Neural progenitor cell (in vitro differentiated cells): Measurements from ENCODE around the gene BMPR1A. TPM values are rescaled to one million over a fixed set of nuclear protein-coding genes. Genes with fewer than 3 reads are reported as not detected.
A peak's percentile ranks its signal among the peaks of the same experiment; 100 is the strongest.

Source experiments
- DNase-seq: peaks from one replicate; pipeline ENCODE4 v3.0.0-alpha.2; 2016; ENCODE audit warnings: low spot score
- H2AFZ ChIP-seq: fragments of 200-600 bp; sonication (generic); replicated peaks from 2 replicates; pipeline ENCODE4 v1.6.1; 2016; ENCODE audit warnings: antibody characterized with exemption
- H3F3A ChIP-seq: fragments of 200-600 bp; sonication (generic); 2 replicates; pipeline ENCODE4 v1.6.1; 2016; ENCODE audit warnings: antibody characterized with exemption, low read depth
- H3K27ac ChIP-seq: fragments of 200-600 bp; sonication (generic); 2 replicates; pipeline ENCODE4 v1.5.1; 2016; ENCODE audit warnings: mild to moderate bottlenecking
- H3K27me3 ChIP-seq: fragments of 200-600 bp; sonication (generic); 2 replicates; pipeline ENCODE4 v1.6.1; 2016; ENCODE audit warnings: mild to moderate bottlenecking, moderate library complexity
- H3K36me3 ChIP-seq: fragments of 200-600 bp; sonication (generic); 2 replicates; pipeline ENCODE4 v1.5.1; 2016
- H3K4me1 ChIP-seq: fragments of 200-600 bp; sonication (generic); 2 replicates; pipeline ENCODE4 v1.6.1; 2016; ENCODE audit warnings: mixed run types
- H3K4me2 ChIP-seq: fragments of 200-600 bp; sonication (generic); 2 replicates; pipeline ENCODE4 v1.6.1; 2016
- H3K4me3 ChIP-seq: fragments of 200-600 bp; sonication (generic); 2 replicates; pipeline ENCODE4 v1.5.1; 2016
- H3K79me2 ChIP-seq: fragments of 200-600 bp; sonication (generic); 2 replicates; pipeline ENCODE4 v1.6.1; 2016; ENCODE audit warnings: low read depth
- H3K9ac ChIP-seq: fragments of 200-600 bp; sonication (generic); 2 replicates; pipeline ENCODE4 v1.6.1; 2016
- H3K9me3 ChIP-seq: fragments of 200-600 bp; sonication (generic); 2 replicates; pipeline ENCODE4 v1.5.1; 2016; ENCODE audit warnings: low read depth
- H4K20me1 ChIP-seq: fragments of 200-600 bp; sonication (generic); 2 replicates; pipeline ENCODE4 v1.6.1; 2016; ENCODE audit warnings: low read depth
- H3K27ac Mint-ChIP-seq: 3 replicates; pipeline ENCODE4 v1.8.0; 2021; ENCODE audit warnings: mixed read lengths
- H3K27me3 Mint-ChIP-seq: 2 replicates; pipeline ENCODE4 v1.8.0; 2022; ENCODE audit warnings: low read depth, mild to moderate bottlenecking, inconsistent platforms, moderate library complexity, mixed read lengths; ENCODE audit not compliant: insufficient read depth
- H3K36me3 Mint-ChIP-seq: 3 replicates; pipeline ENCODE4 v1.8.0; 2021; ENCODE audit warnings: mixed read lengths
- H3K4me1 Mint-ChIP-seq: 3 replicates; pipeline ENCODE4 v1.8.0; 2021; ENCODE audit warnings: mixed read lengths
- H3K4me3 Mint-ChIP-seq: 3 replicates; pipeline ENCODE4 v1.8.0; 2021; ENCODE audit warnings: mild to moderate bottlenecking, moderate library complexity, mixed read lengths
- H3K9me3 Mint-ChIP-seq: 3 replicates; pipeline ENCODE4 v1.8.0; 2020; ENCODE audit warnings: mixed read lengths
- CTCF ChIP-seq: fragments of 200-600 bp; sonication (generic); IDR thresholded peaks from 2 replicates; pipeline ENCODE4 v1.5.1; 2017; ENCODE audit warnings: antibody characterized with exemption, mild to moderate bottlenecking
- EZH2 ChIP-seq: fragments of 200-600 bp; sonication (generic); IDR thresholded peaks from 2 replicates; pipeline ENCODE4 v1.6.1; 2017; ENCODE audit warnings: antibody characterized with exemption, mild to moderate bottlenecking, moderate library complexity
- EZH2phosphoT487 ChIP-seq: fragments of 200-600 bp; sonication (generic); IDR thresholded peaks from 2 replicates; pipeline ENCODE4 v1.6.1; 2017; ENCODE audit warnings: antibody characterized with exemption
- total RNA-seq: library from RNA; depleted of rRNA; stranded (reverse); fragments of >200 nt; gene quantifications from 2 replicates; pipeline ENCODE4 v1.2.3, GENCODE V29; 2015; ENCODE audit warnings: low replicate concordance

Gene BMPR1A
- total RNA-seq, 1 donor from 2014 or later = 76.2 TPM

GRCh38 chr10:86969421-86970041 is 213.1 kb downstream of the BMPR1A start:
- no peak overlapping the region for H3K27ac ChIP-seq
- H3K36me3 ChIP-seq = no peaks in the 10 kb centered on the region
- H3K4me1 Mint-ChIP-seq = peaks cover 38% of the 10 kb centered on the region
- no peaks in the 10 kb centered on the region for H3K36me3 Mint-ChIP-seq
- no peak for DNase-seq
- peaks cover 30% of the 10 kb centered on the region for H3K27me3 ChIP-seq
- no peaks in the 10 kb centered on the region for H3K9me3 Mint-ChIP-seq
- peak overlapping the region; percentile 79 for H3K4me2 ChIP-seq
- H3K9ac ChIP-seq = no peak overlapping the region
- H3K4me3 Mint-ChIP-seq = peak overlapping the region; percentile 30
- TF ChIP-seq EZH2phosphoT487 (no peak), CTCF (no peak), EZH2 (no peak)
- peaks cover 35% of the 10 kb centered on the region for H3K4me1 ChIP-seq
- H4K20me1 ChIP-seq = no peaks in the 10 kb centered on the region
- peaks cover 32% of the 10 kb centered on the region for H3F3A ChIP-seq
- H2AFZ ChIP-seq = no peak overlapping the region
- peaks cover 17% of the 10 kb centered on the region for H3K27me3 Mint-ChIP-seq
- no peak overlapping the region for H3K4me3 ChIP-seq
- no peaks in the 10 kb centered on the region for H3K9me3 ChIP-seq
- peak overlapping the region; percentile 50 for H3K27ac Mint-ChIP-seq
- no peaks in the 10 kb centered on the region for H3K79me2 ChIP-seq

GRCh38 chr10:86970162-86970981 is 214.0 kb downstream of the BMPR1A start:
- H3K79me2 ChIP-seq = no peaks in the 10 kb centered on the region
- H3K27ac Mint-ChIP-seq = peak overlapping the region; percentile 69
- peak overlapping the region; percentile 50 for H3K4me3 ChIP-seq
- H3K4me1 Mint-ChIP-seq = peaks cover 38% of the 10 kb centered on the region
- H3K36me3 Mint-ChIP-seq = no peaks in the 10 kb centered on the region
- H4K20me1 ChIP-seq = no peaks in the 10 kb centered on the region
- no peak overlapping the region for H3K27ac ChIP-seq
- TF ChIP-seq EZH2phosphoT487 (no peak), EZH2 (no peak), CTCF (no peak)
- H3K9ac ChIP-seq = peak overlapping the region; percentile 5
- H3K4me3 Mint-ChIP-seq = peak overlapping the region; percentile 82
- H3K9me3 ChIP-seq = no peaks in the 10 kb centered on the region
- H3K9me3 Mint-ChIP-seq = no peaks in the 10 kb centered on the region
- no peaks in the 10 kb centered on the region for H3K36me3 ChIP-seq
- peak overlapping the region; percentile 94 for H2AFZ ChIP-seq
- peak; percentile 66 for DNase-seq
- H3K4me2 ChIP-seq = peak overlapping the region; percentile 79
- peaks cover 32% of the 10 kb centered on the region for H3F3A ChIP-seq
- H3K27me3 Mint-ChIP-seq = peaks cover 17% of the 10 kb centered on the region
- peaks cover 30% of the 10 kb centered on the region for H3K27me3 ChIP-seq
- H3K4me1 ChIP-seq = peaks cover 35% of the 10 kb centered on the region

- no peaks in the 10 kb centered on the region for H3K36me3 ChIP-seq
- TF ChIP-seq CTCF (no peak), EZH2phosphoT487 (no peak), EZH2 (no peak)
- H3K27ac ChIP-seq = no peak overlapping the region
- DNase-seq = peak; percentile 79
- H3K4me3 ChIP-seq = peak overlapping the region; percentile 50
- H4K20me1 ChIP-seq = no peaks in the 10 kb centered on the region
- Mint-ChIP-seq H3K27me3 (peaks cover 17% of the 10 kb centered on the region), H3K4me3 (peak overlapping the region; percentile 82), H3K9me3 (no peaks in the 10 kb centered on the region), H3K27ac (no peak overlapping the region), H3K36me3 (no peaks in the 10 kb centered on the region), H3K4me1 (peaks cover 34% of the 10 kb centered on the region)
- peak overlapping the region; percentile 5 for H3K9ac ChIP-seq
- no peaks in the 10 kb centered on the region for H3K79me2 ChIP-seq
- no peaks in the 10 kb centered on the region for H3K9me3 ChIP-seq
- peak overlapping the region; percentile 94 for H2AFZ ChIP-seq
- H3K4me1 ChIP-seq = peaks cover 33% of the 10 kb centered on the region
- H3K4me2 ChIP-seq = peak overlapping the region; percentile 79
- peaks cover 30% of the 10 kb centered on the region for H3K27me3 ChIP-seq
- H3F3A ChIP-seq = peaks cover 32% of the 10 kb centered on the region
These were observed 214.5 kb downstream of the BMPR1A start for GRCh38 chr10:86970982-86971231.
